Effector CD8-positive, alpha-beta T cell (primary cell): ENCODE results near the gene PEMT.

Experiments used
- DNase-seq: peaks from one replicate; lab custom pipeline; 2025; lab: John Stamatoyannopoulos, UW

PEMT gene

GRCh38 chr17:17605083-17605728 lies 13.7 kb upstream of the PEMT start:
- DNase-seq, result no peak

DNA sequence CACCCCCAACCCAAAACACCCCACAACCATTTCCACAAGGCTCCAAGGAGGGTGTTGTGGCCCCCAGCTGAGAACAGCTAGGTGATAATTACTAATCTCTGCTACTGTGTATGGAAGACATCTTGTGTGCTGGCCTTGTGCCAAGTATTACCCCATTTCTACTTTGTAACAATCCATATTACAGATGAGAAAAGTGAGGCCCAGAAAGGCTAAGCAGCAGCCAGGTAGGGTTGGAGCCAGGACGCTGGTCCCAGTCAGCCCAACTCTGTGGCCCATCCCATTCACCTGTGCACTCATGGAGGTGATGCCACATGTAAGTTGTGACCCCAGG lies 12.4 kb upstream of the PEMT start:
- DNase-seq, result no peak

GRCh38 chr17:17603178-17603894 lies 11.8 kb upstream of the PEMT start:
- DNase-seq, result no peak

DNA sequence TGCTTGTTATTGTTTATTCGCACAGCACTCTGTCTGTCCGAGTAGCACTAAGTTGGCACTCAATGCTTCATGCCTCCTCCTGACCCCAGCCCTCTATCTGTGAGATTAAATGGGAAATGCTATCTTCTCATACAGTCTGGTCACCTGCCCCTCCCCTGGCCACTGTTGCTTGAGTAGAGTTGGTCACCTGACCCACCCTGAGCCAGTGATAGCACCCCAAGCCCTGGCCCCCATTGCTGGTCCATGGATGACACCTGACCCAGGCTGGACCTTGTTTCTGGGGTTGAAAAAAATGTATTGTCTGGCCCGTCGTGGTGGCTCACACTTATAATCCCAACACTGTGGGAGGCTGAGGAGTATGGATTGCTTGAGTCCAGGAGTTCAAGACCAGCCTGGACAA lies 8.5 kb upstream of the PEMT start:
- DNase-seq, result no peak

GRCh38 chr17:17598003-17598402 lies 6.5 kb upstream of the PEMT start:
- DNase-seq, result no peak

DNA sequence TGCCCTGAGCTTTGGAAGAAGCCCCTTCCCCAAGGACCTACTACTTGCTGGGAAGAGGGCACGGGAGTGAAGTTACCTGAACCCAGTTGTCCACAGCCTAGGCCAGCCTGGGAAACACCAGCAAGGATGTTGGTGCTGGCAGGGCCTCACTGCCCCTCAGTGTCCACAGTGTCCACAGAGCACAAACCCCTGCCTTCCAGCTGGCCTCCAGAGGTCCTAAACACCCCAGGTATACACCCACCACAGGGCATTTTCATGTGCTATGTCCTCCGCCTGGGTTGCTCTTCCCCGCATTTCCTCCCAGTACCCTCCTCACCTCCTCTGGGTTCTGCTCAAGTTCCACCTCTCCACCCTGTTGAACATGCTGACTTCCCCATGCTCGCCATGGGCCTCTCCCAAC lies 4.2 kb upstream of the PEMT start:
- no peak for DNase-seq

DNA sequence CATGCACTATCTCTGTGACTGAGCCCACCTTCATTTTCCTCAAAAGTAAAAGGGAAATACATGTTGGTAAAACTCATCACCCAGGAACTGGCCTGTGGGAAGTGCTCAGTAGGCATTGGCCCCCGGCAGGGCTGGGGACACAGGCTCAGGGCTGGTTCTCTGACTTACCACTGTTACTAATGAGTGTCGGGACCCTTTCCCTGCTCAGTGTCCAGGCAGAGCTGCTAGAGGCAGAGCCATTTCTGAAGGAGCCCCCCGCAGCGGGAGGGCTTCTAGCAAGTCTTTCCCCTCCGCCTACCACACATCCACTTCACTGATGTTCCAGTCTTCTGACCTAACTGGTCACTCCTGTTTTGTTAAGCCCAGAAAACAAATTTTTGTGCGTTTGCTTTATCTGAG lies 1.7 kb upstream of the PEMT start:
- no peak for DNase-seq

DNA sequence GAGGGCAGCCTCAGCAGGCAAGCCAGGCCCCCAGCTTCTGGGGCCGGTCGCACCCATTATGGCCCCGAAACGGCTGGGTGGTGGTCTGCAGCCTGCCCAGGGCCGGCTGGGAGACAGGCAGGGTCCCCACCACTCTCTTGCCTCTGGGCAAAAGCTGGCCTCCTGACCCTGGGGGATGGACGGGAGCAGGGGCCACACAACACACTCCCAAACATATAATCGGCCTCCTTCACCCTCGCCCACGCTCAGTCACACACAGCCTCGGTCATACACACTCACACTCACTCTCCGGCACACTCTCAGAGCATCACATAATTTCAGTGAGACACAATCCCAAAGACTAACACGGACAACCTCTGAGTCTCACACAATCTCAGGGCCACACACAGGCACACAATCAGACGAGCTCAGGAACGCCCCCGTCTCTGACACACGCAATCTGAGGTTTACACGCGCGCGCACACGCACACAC lies 589 bp downstream of the PEMT start:
- no peak for DNase-seq

- no peak for DNase-seq
Measured at GRCh38 chr17:17590141-17590751, 1.3 kb downstream of the PEMT start.

- no peak for DNase-seq
Measured at GRCh38 chr17:17587614-17588337, 3.7 kb downstream of the PEMT start.

DNA sequence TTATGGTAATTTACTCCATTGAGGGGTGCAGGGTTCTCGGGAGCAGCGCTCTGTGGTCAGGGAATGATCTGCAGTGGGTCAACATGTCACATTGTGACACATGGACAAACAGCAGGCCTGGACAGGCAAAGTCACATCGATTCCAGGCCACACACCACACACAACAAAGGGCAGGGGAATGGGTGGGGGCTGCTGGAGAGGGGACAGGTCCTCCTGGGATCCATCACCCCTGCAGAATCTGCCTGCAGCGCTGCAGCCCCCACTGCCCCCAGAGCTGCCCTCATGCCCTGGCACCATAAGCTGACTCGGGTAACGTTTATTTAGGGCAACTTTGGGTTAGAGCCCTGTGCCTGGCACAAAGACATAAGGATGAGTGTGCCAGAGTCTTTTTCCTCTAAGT lies 9.1 kb downstream of the PEMT start:
- no peak for DNase-seq

DNA sequence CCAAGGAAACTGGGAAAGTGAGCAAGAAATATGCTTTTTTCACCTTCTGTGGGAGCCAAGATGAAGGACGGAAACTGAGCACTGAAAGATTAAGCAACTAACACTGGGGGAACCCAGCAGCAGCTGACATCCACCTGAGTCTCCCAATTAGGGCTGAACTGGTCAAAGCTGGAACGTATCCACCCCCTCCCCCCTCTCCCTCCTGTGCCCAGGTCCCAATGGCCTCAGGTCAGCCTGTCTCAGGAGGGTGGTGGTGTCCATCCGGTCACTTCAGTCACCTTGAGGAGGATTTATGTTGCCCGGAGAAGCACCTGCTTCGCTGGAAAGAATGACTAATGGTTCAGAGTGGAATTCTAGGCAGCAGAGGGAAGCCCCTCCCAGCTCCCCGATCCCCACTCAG lies 10.0 kb downstream of the PEMT start:
- DNase-seq, result no peak

GRCh38 chr17:17580662-17581470 lies 10.6 kb downstream of the PEMT start:
- no peak for DNase-seq

GRCh38 chr17:17579691-17580090 lies 11.8 kb downstream of the PEMT start:
- no peak for DNase-seq

DNA sequence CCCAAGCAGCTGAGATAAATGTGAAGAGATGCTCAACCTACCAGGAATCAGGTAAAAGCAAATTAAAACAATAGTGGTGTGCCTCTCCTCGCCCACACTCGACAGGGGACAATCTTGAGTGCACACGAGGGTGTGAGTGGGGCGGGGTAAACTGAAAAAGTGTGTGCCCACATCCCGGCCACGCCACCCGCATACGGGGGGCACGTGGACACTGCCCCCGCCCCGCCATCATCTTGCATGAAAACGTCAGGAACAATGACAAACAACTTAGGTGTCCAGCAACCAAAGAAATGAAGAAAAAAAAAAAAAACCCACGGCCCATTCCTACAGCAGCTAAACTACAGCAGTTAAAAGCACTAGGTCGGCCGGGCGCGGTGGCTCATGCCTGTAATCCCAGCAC lies 14.1 kb downstream of the PEMT start:
- DNase-seq, result no peak

DNA sequence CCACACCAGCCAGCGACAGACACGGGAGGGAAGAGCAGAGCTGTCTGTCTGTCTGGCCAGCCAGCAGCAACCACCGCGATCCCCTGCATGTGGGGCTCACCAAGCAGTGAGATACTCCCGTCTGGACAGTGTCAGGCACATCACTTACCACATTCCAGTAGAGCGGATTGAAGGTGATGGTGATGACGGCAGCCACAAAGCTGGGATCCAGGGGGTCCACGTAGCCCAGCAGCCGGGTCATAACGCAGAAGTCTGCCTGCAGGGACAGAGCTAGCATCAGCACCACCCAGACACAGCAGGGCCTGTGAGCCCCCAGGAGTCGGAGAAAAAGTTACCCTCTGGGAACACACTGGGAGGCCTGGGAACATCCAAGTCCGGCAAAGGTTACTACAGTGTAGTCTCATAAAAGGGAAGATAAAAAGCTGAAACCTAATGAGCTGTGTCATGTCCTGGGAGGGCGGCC lies 14.7 kb downstream of the PEMT start:
- DNase-seq, result no peak

DNA sequence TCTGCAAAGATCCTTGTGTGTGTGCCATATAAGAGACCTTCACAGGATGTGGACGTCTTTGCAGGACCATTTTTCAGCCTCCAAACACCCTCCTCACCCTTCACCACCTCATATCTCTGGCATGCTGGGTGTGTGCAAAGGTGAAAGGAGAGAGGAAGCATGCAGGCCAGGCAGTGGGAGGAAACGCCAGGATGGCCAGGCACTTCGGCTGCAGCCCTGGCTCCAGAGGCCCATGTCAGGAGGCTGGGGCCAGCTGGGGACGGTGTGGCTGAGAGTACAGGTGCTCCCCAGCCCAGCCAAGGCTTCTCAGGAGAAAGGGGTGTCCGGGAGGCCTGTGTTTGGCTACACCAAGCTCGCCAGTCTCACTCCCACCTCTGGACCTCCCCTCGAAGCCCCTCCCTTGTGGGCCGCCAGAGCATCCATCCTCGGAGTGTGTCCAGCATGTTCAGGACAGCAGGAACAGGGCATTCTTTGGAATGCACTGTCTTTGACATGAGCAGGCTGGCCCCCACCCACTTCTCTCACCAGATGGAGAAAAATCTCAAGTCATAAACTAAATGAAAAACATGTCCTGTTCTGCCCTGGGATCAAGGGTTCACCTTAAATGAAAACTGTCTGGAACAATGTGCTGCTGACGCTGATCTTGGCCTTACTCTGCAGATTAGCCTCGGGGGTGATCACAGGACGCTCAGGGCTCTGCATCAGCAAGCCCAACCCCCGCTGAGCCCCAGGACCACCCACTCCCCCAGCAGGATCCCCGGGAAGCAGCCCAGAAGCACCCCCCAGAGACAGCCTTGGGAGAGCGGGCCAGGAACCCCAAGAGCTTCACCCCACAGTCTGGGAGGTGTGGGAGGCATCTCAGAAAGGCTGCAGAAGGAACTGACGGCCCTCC lies 15.9 kb downstream of the PEMT start:
- DNase-seq, result no peak

DNA sequence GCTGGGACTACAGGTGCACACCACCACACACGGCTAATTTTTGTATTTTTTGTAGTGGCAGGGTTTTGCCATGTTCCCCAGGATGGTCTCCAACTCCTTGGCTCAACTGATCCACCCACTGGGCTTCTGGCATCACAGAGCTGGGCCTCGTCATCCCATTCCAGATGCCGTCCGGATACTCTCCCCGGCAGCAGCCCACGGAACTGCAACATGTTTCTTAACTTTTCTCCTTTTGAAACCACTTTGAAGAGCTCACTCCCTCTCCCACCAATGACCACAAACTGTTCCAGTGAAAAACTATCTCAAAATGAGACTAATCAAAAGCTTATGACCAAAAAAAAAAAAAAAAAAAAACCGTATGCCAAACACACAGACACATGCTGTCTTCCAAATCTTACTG lies 17.6 kb downstream of the PEMT start:
- no peak for DNase-seq

- no peak for DNase-seq
Measured at GRCh38 chr17:17572010-17572785, 19.3 kb downstream of the PEMT start.
